ENCODE measurements around the gene IPO13. TPM values are rescaled to one million over a fixed set of nuclear protein-coding genes. Genes with fewer than 3 reads are reported as not detected.

IPO13 gene
- total RNA-seq, 2 donors from 2014 or later = 22.2 to 34.3 TPM

DNA sequence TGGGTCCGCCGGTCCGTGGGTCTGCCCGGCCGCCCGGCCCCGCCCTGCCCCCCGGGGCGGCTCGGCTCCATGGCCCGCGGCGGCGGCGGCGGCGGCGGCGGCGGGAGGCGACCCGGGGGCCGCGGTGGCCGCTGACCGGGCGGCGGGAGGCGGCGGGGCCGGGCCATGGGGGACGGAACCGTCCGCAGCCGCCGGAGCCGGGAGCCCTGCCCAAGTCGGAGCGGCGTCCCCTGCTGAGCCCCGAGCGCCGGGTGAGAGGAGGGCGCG lies 32.4 kb downstream of the IPO13 start:
- Histone ChIP-seq H3K9me3 (no peaks in the 10 kb centered on the region), H3K4me1 (ENCODE audit: control insufficient read depth in 1 of 2, low read depth in 2 of 2) (peaks cover 29 to 48% of the 10 kb centered on the region in 2 donors), H3K27ac (no peak overlapping the region), H3K4me3 (peak overlapping the region; percentile 82), H3K36me3 (peaks cover 11% of the 10 kb centered on the region), H3K27me3 (replicated peaks; ENCODE audit: insufficient read depth) (no peaks in the 10 kb centered on the region)
- TF ChIP-seq CTCF (IDR thresholded peaks at IDR 0.05) = no peak
- DNase-seq (ENCODE audit: low spot score) = no peak
- ATAC-seq (ENCODE audit: insufficient number of reproducible peaks, low FRiP score, low read depth) = no peak

GRCh38 chr1:43979528-43980254 lies 32.9 kb downstream of the IPO13 start:
- DNase-seq (ENCODE audit: low spot score) = no peak
- H3K4me1 ChIP-seq (ENCODE audit: control insufficient read depth in 1 of 2, low read depth in 2 of 2) = peaks cover 29 to 45% of the 10 kb centered on the region in 2 donors
- H3K36me3 ChIP-seq = peaks cover 11% of the 10 kb centered on the region
- no peak for TF ChIP-seq CTCF (IDR thresholded peaks at IDR 0.05)
- H3K27me3 ChIP-seq (replicated peaks; ENCODE audit: insufficient read depth) = no peaks in the 10 kb centered on the region
- peak overlapping the region; percentile 82 for H3K4me3 ChIP-seq
- H3K9me3 ChIP-seq = no peaks in the 10 kb centered on the region
- peak overlapping the region; percentile 9 to 34 for H3K27ac ChIP-seq
- ATAC-seq (ENCODE audit: insufficient number of reproducible peaks, low FRiP score, low read depth) = no peak

DNA sequence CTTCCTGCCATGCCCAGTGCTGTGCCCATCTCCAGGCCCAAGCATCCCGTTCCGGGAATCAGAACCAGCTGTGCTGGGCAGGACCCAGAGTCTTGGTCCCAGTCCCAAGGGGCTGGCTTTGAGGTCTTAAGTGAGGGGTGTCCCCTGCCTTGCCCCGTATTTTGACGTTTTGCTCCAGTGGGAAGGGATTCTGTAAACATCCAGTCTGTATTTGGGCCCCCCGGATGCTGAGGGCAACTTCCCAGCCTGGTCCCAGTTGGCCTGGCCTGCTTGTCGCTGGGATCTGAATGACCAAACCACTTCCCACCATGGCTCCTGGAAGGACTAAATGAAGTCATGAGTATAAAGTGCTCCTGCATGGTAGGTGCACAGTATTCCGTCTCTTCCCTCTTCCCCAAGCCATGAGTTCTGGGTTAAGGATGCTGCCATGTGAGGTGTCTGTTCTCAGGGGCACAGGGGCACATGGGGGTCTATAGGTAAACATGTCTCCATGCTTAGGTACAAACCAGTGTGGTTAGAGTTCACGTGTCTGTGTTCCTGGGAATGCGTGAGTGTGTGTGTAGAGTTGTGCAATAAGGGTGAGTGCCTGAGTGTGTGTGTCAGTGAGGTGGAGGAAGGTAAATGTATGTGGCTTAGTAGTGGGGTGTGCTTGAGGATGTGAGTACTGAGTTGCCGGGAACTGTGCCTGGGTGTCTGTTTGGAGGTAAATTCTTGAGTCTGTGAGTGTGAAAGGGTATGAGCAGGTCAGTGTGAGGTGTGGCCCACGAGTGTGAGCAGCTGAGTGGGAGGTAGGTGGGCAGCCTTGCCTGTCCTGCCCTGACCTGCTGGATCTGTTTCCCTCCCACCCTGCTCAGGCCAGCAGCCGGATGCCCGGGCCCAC lies 33.7 kb downstream of the IPO13 start:
- Histone ChIP-seq H3K36me3 (peaks cover 11% of the 10 kb centered on the region), H3K4me1 (ENCODE audit: control insufficient read depth in 1 of 2, low read depth in 2 of 2) (peaks cover 28 to 43% of the 10 kb centered on the region in 2 donors), H3K9me3 (no peaks in the 10 kb centered on the region), H3K27ac (peak overlapping the region in 1 of 2 donors; percentile 9), H3K4me3 (peak overlapping the region; percentile 82), H3K27me3 (replicated peaks; ENCODE audit: insufficient read depth) (no peaks in the 10 kb centered on the region)
- ATAC-seq (ENCODE audit: insufficient number of reproducible peaks, low FRiP score, low read depth) (no peak), DNase-seq (ENCODE audit: low spot score) (no peak)
- TF ChIP-seq CTCF (IDR thresholded peaks at IDR 0.05) = no peak

- Histone ChIP-seq H3K9me3 (no peaks in the 10 kb centered on the region), H3K27ac (no peak overlapping the region), H3K4me1 (ENCODE audit: control insufficient read depth in 1 of 2, low read depth in 2 of 2) (peaks cover 22 to 37% of the 10 kb centered on the region in 2 donors), H3K4me3 (no peak overlapping the region), H3K36me3 (peaks cover 11% of the 10 kb centered on the region), H3K27me3 (replicated peaks; ENCODE audit: insufficient read depth) (no peaks in the 10 kb centered on the region)
- ATAC-seq (ENCODE audit: insufficient number of reproducible peaks, low FRiP score, low read depth) (no peak), DNase-seq (ENCODE audit: low spot score) (no peak)
- TF ChIP-seq CTCF (IDR thresholded peaks at IDR 0.05) = no peak
These were observed 34.4 kb downstream of the IPO13 start for GRCh38 chr1:43981135-43981491.

DNA sequence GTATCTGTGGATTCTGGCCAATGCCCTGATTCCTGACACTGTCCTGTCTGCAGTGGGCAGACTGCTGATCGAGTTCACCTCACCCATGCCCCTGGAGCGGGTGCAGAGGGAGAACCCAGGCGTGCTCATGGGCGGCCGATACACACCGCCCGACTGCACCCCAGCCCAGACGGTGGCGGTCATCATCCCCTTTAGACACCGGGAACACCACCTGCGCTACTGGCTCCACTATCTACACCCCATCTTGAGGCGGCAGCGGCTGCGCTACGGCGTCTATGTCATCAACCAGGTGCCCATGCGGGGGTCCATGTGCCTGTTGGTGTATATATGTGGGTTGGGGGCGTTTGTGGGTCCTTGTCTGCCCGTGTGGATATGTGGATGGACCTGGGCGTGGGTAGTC lies 34.9 kb downstream of the IPO13 start:
- ATAC-seq (ENCODE audit: insufficient number of reproducible peaks, low FRiP score, low read depth) (no peak), DNase-seq (ENCODE audit: low spot score) (no peak)
- Histone ChIP-seq H3K36me3 (peaks cover 8% of the 10 kb centered on the region), H3K9me3 (no peaks in the 10 kb centered on the region), H3K27me3 (replicated peaks; ENCODE audit: insufficient read depth) (no peaks in the 10 kb centered on the region), H3K4me3 (no peak overlapping the region), H3K27ac (no peak overlapping the region), H3K4me1 (ENCODE audit: control insufficient read depth in 1 of 2, low read depth in 2 of 2) (peaks cover 17 to 32% of the 10 kb centered on the region in 2 donors)
- TF ChIP-seq CTCF (IDR thresholded peaks at IDR 0.05) = no peak
